Cardiac fibroblast (primary cell): ENCODE results near the gene CBX1.

Source experiments
- DNase-seq, 2 donors: peaks; one replicate each; pipeline versions ENCODE4 v3.0.0 to v3.0.0-alpha.2; 2010; ENCODE audit warnings: low read depth in 2 of 2
- H3K4me3 ChIP-seq, 2 donors: replicated peaks in 1 of 2; 1 replicate in 1 of 2; 2 replicates in 1 of 2; pipeline ENCODE4 v1.5.1; 2011; ENCODE audit warnings: low read depth in 2 of 2, low read length in 2 of 2, mild to moderate bottlenecking in 2 of 2, moderate library complexity in 1 of 2
- CTCF ChIP-seq: IDR thresholded peaks from one replicate; pipeline ENCODE4 v1.5.1; 2011; ENCODE audit warnings: low read depth, mild to moderate bottlenecking, low read length, inconsistent platforms

CBX1 gene

GRCh38 chr17:48066656-48067055 lies 34.6 kb downstream of the CBX1 start:
- DNase-seq = no peak
- H3K4me3 ChIP-seq = no peak overlapping the region
- no peak for TF ChIP-seq CTCF

GRCh38 chr17:48066192-48066591 lies 35.1 kb downstream of the CBX1 start:
- TF ChIP-seq CTCF = no peak
- DNase-seq = no peak
- no peak overlapping the region for H3K4me3 ChIP-seq

- DNase-seq = no peak
- no peak overlapping the region for H3K4me3 ChIP-seq
- no peak for TF ChIP-seq CTCF
Observed at GRCh38 chr17:48064638-48065037, 36.6 kb downstream of the CBX1 start.

- no peak overlapping the region for H3K4me3 ChIP-seq
- no peak for DNase-seq
- TF ChIP-seq CTCF = no peak
Observed at GRCh38 chr17:48062273-48062672, 39.0 kb downstream of the CBX1 start.

GRCh38 chr17:48060249-48060648 lies 41.0 kb downstream of the CBX1 start:
- no peak overlapping the region for H3K4me3 ChIP-seq
- DNase-seq = no peak
- TF ChIP-seq CTCF = no peak

GRCh38 chr17:48059125-48059668 lies 42.1 kb downstream of the CBX1 start:
- DNase-seq = no peak
- TF ChIP-seq CTCF = no peak
- H3K4me3 ChIP-seq = no peak overlapping the region
